GM19455 (cell line): Measurements from ENCODE around the gene AGXT.

Source experiments
- ATAC-seq: cut with Tn5 transposase; IDR thresholded peaks from one replicate; pipeline ENCODE4 v1.9.1; 2021; ENCODE audit not compliant: unreplicated experiment

AGXT gene

DNA sequence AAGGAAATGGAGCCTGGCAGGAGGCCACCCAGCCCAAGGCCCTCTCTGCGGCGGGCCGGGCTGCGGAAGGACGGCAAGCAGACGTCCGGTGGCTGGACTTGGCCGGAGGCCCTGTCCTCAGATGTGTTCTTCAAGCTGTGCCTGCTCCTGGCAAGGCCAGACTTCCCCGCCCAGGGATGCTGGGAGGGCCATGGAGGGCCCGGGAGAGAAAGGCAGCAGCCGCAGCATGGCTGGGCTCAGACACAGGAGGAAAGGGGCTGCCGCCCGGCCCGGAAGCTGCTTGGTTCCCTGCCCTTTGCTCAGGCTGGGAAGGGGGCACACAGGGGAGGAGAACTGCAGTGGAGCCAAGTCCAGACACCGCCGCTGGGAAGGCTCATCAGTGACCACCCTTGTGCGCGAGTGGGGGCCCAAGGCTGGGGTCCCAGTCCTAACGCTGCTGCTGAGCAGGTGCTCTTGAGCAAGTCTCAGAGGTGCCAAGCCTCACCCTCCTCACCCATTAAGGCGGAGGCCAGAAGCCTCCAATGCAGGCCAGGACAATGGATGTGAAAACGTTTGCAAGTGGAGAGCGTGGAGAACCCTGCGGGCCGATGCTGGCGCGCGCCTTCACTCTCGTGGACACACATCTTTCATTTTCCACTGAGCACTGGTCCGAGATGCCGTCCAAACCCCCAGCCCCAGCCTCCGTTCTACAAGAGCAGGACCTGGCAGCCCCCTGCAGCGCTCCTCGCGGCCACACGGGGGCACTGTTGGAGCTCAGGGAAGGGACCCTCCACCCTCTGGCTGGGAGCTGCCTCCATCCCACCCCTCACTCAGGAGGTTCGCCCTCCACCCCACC is 45.4 kb downstream of the AGXT start:
- ATAC-seq, result no peak

DNA sequence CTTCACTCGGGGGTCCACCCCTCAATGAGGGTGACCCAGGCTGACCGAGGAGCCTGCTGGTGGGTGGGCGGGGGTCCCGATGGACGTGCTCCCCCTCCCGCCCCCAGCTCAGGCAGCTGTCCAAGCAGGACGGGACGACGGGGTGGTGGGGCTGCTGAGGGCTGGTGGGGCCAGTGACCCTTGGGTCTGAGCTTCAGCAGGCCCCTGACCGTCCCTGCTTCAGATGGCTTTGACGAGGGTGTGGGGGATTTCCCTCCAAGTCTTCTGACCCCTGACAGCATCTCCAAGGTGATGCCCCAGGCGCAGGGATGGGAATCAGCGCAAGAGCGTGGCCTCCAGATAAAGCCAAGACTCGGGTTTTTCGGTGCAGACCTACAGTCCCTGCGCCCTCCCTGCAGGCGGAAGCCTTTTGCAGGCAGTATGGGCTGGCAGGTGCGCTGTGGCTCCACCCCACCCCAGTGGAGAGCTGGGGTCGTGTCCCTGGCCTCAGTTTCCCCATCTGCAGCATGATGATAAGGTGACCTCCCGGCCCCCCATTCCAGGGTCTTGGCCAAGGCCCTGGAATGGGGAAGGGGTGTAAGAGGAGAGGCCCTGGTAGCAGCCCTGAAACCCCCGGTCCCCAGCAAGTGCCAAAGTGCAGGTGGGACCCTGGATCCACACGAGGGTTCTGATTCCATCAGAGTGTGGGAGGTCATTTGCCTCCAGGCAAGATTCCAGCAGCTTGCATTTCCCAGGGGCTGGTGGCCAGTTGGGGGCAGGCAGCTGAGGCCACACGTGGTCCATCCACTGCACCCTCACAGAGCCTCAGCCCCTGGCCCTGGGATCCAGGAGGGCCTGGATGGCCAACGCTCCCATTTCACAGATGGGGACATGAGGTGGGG is 46.3 kb downstream of the AGXT start:
- no peak for ATAC-seq

DNA sequence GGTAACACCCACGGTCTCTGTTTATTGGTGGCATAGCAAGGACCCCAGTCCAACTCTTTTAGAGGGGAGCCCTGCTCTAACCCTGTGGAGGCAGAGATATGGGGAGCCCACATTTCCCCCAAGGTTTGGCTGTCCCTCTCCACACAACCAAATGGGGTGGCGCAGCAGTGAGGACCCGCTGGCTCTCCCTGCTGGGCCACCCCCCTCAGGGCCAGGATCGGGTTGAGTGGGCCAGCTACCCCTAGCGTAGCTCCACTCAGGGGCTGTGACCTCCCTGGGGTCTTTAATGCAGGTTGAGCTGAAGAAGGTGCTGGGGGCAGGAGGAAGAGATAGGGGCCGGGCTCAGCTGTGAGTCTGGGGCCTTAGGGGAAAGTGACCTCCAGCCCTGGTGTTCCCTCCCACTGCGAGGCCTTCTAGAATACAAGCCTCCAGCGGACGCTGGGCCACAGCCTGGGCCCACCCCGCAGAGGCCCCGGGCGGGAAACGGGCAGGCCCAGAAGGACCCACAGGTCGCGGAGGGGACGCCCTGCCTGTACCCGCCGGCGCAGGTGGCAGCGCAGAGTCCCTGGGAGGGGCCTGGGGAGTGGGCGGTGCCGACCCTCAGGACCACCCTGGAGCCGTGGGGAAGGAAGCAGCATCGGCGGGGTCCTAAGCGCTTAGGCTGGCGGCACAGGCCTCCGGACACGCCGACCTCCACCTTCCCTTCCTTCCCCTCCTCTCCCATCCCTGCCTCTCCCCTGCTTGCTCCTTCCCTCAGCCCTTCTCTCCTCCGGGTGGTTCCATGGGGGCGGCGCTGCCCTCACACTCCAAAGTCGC is 47.1 kb downstream of the AGXT start:
- ATAC-seq, result no peak

DNA sequence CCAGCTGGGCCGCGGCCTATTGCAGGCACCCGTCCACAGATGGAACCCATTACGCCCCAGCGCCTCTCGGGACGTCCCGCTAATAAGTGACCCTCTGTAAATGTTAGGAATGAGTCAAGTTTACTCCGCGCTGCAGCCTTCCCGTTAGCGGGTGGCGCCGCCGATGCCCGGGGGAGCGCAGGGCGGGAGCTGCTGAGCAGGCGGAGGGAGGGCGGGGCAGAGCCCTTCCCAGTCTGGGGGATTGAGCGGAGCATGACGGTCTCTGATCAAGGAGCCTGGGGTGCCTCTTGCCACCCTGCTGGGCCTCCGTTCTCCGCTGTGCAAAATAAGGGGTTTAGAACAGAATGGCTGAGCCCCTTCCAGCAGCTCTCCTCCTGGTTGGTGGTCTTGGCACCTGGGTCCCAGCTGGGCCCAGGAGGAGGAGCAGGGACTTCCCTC is 48.0 kb downstream of the AGXT start:
- no peak for ATAC-seq

DNA sequence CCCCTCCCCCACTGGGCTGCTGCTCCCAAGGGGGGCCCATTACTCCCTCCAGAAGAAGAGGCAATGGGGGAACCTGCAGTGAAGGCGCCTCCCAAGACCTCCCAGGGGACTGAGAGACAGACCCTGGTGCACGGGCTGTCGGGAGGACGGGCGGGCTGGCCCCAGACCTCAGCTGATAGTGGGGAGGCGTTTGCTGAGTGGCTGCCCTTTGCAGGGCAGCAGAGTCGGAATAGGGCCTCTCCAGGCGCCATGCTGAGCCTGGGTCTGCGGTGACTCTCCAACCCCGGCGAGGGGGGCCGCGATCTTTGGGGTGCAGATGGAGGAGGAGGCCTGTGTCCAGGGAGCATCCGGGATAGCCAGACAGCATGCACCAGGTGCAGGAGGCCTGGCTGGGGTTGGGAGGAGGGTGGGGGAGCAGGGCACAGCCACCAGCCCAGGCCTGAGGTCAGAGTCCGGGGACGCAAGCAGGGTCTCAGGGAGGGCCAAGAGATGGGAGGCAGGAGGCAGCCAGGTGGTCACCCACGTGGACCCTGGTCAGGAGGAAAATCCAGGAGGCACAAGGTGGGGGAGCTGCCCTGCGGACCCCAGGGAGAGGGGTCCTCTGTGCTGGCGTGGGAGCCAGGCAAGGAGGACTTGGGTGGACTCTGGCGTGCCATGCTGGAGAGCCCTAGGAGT is 48.5 kb downstream of the AGXT start:
- no peak for ATAC-seq

DNA sequence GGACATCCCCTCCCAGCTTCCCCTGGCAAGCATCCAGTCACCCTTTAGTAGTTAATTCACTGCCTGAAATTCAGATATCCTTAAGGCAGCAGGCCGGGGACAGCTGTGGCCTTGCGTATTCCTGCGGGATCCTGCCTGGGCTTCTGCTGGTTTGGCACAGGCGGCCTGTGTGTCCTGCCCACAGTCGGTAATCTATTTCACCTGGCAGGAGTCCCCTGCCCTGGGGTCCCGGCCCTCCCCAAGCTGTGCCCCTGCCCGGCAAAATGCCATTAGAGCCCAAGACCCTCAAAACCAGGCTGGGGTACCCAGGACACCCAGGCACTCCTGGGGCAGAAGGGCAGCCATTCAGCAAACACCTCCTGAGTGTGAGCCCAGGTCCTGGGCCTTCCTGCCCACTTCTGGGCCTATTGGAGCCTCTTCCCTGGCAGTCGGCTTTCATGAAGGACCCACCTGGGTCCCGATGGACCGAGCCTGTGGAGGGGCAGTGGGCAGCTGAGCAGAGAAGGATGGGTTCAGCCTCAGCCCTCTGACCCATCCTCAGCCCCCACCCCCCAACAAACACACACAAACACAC is 49.1 kb downstream of the AGXT start:
- ATAC-seq, result no peak

DNA sequence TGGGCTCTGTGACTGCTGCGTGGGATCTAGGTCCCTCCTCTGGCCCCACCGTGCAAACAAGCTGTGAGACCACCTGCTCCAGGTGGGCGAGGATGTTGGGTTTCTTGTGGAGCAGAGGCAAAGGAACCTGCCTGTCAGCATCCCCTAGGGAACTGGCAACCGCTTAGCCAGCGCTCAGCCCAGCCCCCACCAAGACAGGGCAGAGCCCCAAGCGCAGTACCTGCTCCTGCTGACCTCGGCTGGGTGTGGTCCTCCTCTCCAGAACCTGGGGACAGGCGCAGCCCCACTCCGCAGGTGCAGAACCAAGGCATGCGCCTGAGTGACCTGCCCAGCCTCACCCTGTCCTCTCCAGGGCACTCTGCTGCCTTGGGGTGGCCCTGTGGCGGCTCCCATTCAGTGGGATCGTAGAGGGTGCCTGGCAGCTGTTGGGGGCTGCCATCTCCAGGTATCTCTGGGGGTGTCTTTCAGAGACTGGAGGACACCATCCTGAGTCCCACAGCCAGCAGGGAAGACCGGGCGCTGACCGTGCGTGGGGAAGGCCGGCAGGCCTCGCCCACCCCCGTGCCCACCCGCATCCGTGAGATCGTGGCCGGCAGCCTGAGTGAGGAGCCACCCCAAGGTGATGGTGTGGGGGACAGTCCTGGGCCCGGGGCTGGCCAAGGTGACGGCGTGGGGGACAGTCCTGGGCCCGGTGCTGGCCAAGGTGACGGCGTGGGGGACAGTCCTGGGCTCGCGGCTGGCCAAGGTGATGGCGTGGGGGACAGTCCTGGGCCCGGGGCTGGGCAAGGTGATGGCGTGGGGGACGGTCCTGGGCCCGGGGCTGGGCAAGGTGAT is 49.9 kb downstream of the AGXT start:
- no peak for ATAC-seq

DNA sequence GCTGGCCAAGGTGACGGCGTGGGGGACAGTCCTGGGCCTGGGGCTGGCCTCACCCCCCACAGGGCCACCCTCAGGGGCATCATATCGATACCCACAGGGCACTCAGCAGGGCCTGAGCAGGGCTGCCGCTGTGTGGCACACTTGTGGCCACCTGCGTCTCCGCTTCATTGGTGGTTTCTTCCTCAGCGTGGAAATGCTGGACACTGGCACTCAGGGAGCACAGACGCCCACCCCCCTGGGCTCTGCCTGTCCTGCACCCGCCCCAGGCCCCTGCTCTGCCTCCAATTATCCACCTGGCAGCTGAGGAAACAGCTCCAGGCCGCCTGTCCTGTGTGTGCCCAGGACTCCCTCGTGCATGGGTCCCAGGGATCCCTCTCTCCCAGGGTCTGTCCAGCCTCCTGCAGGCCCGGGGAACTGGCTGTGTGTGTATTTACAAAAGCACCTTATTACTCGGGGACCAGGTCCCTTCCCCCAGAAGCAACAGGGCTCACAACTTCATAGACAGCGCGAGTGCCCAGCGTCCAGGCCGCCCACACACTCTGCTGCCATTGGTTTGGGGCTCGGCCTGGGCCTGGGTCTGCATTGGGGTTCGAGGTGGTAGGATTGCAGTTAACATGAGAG is 50.6 kb downstream of the AGXT start:
- no peak for ATAC-seq

DNA sequence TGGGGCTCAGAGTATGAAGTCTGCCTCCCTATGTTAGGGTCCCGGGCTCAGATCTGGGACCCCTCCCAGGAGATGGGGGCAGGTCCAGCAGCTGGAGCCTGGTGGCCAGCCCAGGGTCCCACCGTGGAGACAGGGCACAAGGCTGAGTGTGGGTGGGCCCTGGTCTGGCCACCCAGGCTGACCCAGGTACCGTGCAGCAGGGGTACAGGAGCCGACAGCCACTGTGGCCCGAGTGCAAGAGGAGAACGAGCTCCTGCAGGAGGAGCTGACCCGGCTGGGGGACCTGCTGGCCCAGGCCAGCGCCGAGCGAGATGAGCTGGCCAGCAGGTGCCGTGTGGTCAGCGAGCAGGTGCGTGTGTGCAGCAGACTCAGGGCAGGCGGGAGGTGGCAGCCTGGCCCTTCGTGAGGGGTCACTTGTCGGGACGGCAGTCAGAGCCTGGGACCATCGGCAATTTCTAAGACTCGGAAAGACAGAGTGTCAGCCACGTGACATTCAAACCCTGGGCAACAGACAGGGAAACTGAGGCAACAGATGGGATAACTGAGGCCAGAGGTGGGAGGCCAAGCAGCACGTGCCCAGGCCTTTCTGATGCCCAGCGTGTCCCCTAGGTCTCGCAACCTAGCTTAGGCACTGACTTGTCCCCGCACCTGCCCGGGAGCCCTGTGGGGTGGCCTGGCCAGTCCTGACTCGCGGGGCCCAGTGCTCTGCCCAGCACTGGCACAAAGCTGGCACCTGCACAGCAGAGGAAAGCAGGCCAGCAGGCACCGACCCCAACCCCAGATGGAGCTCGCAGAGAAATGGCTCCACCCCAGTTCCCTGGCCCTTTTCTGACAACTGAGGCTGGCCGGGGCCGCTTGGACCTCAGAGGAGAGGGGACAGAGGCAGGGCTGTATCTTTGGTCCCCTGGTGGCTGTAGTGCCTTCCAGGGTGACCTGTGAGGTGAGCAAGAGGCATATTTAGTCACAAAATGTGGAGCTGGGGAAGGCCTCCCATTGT is 51.5 kb downstream of the AGXT start:
- ATAC-seq, result no peak

DNA sequence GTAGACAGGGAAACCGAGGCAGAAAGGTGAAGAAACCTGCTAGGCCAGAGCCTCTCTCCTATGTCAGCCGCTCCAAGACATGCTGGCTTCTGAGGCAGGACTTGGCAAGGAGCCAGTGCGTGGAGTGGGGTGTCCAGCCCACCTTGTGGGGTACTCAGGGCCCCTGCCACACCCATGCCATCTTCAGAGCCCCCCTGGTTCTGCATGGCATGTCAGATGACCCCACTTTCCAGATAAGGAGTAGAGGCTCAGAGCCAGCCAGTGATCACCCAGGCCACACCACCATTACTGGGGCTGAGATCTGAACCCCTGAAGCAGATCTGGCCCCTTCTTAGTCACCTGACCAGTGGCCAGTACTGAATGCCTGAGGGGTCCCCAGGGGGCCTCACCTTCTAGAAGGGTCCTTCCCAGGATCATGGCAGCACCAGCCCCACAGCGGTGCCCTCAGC is 52.2 kb downstream of the AGXT start:
- ATAC-seq, result no peak

DNA sequence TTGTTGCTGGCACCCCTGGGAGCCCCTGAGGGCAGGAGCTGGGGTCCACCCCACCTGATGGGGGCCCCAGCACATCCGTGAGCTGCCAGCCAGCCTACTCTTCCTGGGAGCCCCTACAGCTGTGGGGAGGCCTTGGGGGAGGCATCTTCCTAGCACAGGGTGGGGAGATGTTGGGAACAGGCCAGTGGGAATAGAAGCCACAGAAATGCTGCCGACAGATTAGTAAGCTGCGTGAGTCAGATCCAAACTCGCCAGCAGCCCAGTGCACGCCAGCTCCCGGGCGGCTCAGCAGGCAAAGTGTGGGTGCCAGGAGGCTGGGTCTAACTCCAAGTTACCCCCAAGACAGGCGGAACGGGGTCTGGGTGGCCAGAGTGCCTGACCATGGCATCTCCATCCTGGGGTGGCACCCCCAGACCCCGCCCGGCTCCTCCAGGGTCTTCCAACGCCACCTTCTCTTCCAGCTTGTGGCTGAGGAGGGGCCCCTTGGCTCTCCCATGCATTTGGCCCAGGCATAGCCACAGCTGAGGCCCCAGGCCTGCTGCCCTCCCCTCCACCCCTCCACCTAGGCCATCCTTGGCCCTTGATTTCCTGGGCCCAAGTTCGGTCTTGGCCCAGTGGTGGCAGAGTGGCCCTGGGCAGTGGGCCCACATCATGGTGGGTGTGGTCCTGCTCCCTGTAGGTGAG is 52.8 kb downstream of the AGXT start:
- no peak for ATAC-seq

DNA sequence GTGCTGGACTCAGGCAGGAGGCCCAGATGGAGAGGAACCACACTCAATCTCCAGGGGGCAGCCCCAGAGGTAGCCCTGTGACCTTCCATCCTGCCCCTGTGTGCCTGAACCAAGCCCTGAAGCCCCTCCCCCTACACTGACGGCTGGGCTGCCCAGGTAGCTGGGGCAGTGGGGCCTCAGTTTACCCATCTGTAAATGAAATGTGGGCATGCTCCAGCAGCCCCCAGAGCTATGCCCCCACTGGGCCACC is 53.3 kb downstream of the AGXT start:
- ATAC-seq, result no peak

DNA sequence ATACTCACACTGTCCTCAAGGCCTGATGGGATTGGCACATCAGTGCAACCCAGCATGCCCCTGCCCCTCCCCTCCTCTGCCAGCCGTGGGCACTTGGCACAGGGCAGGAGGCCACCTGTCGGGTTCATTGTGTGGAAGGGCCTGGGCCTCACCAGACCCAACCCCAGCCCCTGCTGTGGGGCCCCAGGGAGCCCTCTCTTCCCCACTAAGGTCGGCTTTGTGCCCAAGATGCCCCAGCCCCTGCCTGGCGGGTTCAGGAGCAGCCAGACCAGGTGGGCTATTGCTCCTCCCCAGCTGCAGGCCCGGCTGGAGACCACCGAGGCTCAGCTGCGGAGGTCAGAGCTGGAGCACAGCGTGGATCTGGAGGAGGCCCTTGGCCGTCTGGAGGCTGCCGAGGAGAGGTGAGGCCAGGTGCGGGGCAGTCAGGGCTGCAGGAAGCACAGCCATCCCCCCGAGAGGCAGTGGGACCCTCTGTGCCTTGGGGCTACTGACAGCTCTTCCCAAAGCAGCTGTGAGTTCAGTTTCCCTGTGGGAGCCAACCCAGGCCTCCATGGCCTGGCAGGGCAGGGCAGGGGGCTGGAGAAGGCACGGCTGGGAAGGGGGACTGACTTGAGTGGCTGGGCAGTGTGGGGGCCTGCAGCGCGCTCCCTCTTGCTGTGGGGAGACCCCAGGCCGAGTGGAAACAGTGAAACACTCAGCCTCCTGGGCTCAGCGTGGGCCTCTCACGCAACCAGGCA is 53.8 kb downstream of the AGXT start:
- no peak for ATAC-seq

DNA sequence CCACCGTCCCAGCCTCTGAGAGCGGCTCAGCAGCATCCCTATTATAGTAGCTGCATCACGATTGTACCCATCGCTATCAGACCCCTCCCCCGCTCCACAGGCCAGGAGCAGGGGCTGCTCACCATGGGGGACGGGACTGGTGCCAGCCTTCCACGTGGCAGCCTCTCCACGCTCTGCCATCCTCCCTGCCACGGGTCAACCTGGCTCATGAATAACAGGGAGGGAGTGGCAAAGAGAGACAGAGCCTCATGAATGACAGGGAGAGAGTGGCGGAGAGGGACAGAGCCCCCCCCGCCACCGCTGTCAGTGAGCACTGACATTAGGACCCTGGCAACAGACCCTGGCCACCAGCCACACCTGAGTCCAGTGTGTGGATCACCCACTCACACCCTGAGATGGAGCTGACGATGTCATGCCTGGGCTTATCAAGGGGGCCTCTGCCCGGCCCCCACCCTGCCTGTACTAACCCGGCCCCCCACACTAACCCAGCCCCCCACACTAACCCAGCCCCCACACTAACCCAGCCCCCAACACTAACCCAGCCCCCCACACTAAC is 54.4 kb downstream of the AGXT start:
- ATAC-seq, result no peak

DNA sequence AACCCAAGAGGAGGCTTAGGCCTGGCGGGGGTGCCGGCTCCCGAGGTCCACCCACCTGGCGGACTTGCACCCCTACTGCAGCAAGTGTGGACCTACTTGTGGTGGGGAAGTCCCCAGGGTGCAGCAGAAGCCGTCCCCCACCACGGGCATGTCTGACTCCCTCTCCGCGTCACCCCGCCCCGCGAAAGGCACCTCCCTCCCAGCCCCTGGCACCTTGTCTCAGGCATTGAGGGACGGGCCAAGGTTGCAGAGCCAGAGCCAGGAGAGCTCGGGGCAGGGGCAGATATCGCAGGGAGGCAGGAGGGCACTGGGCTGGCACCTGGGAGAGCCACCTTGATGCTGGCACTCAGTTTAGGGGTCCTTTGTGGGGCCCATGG is 56.6 kb downstream of the AGXT start:
- ATAC-seq, result no peak
